IMR-90 (cell line): ENCODE data around the gene TSN. TPM values are rescaled to one million over a fixed set of nuclear protein-coding genes. Genes with fewer than 3 reads are reported as not detected.
A peak's percentile ranks its signal among the peaks of the same experiment; 100 is the strongest.

Experiments used
- ATAC-seq: fragments of 200-7000 bp; cut with Tn5 transposase; 2 replicates; pipeline ENCODE4 v1.9.1; 2020; ENCODE audit warnings: low read depth, mild to moderate bottlenecking, moderate library complexity
- BruUV-seq: library from RNA; stranded (reverse); fragments of 400-500 nt; replicated peaks from 2 replicates; lab custom pipeline; 2021; lab: Mats Ljungman, UMichigan
- CTCF ChIA-PET: fragments of 300-600 bp; formaldehyde crosslinking; extraction: SDS; loops from one replicate; lab custom pipeline; 2021; ENCODE audit warnings: antibody characterized with exemption; lab: Yijun Ruan, JAX
- POLR2A ChIA-PET: fragments of 300-600 bp; sonication (Branson Sonifier 250); formaldehyde crosslinking; loops from one replicate; lab custom pipeline; 2022; ENCODE audit warnings: antibody characterized with exemption; ENCODE audit not compliant: unreplicated experiment; lab: Charles Lee
- DNase-seq: peaks from one replicate; pipeline ENCODE4 v3.0.0; 2013
- H2AFZ ChIP-seq: replicated peaks from 2 replicates; pipeline ENCODE3; 2013; ENCODE audit warnings: low read length, mild to moderate bottlenecking; ENCODE audit not compliant: poor library complexity
- H2AK5ac ChIP-seq: 2 replicates; pipeline ENCODE4 v1.6.1; 2013; ENCODE audit warnings: low read depth, low read length, inconsistent platforms
- H2AK9ac ChIP-seq: replicated peaks from 2 replicates; pipeline ENCODE3; 2013; ENCODE audit warnings: mild to moderate bottlenecking, low read depth, low read length, moderate library complexity; ENCODE audit not compliant: poor library complexity
- H2BK120ac ChIP-seq: 2 replicates; pipeline ENCODE4 v1.6.1; 2013; ENCODE audit warnings: low read depth, low read length, inconsistent platforms
- H2BK15ac ChIP-seq: 3 replicates; pipeline ENCODE4 v1.6.1; 2013; ENCODE audit warnings: low read depth, low read length, inconsistent platforms
- H2BK20ac ChIP-seq: 2 replicates; pipeline ENCODE4 v1.6.1; 2013; ENCODE audit warnings: low read depth, mild to moderate bottlenecking, inconsistent platforms, low read length, moderate library complexity
- H2BK5ac ChIP-seq: 2 replicates; pipeline ENCODE4 v1.6.1; 2013; ENCODE audit warnings: mild to moderate bottlenecking, low read depth, low read length, inconsistent platforms; ENCODE audit not compliant: poor library complexity, severe bottlenecking
- H3K14ac ChIP-seq: replicated peaks from 2 replicates; pipeline ENCODE4 v1.6.1; 2013; ENCODE audit warnings: low read depth, low read length, inconsistent platforms
- H3K18ac ChIP-seq: 2 replicates; pipeline ENCODE4 v1.6.1; 2013; ENCODE audit warnings: low read depth, low read length, control low read depth
- H3K23ac ChIP-seq: 2 replicates; pipeline ENCODE4 v1.6.1; 2013; ENCODE audit warnings: low read depth, low read length, inconsistent platforms
- H3K27ac ChIP-seq: 2 replicates; pipeline ENCODE4 v1.5.1; 2013; ENCODE audit warnings: mild to moderate bottlenecking, control low read depth, low read length; ENCODE audit not compliant: insufficient read depth
- H3K27me3 ChIP-seq: 2 replicates; pipeline ENCODE4 v1.6.1; 2013; ENCODE audit warnings: low read length; ENCODE audit not compliant: control insufficient read depth, insufficient read depth
- H3K36me3 ChIP-seq: 2 replicates; pipeline ENCODE4 v1.6.1; 2013; ENCODE audit warnings: low read length, mixed read lengths; ENCODE audit not compliant: control insufficient read depth, insufficient read depth
- H3K4ac ChIP-seq: 2 replicates; pipeline ENCODE4 v1.6.1; 2013; ENCODE audit warnings: low read depth, low read length, inconsistent platforms
- H3K4me1 ChIP-seq: 2 replicates; pipeline ENCODE4 v1.6.1; 2013; ENCODE audit warnings: low read length, mixed read lengths; ENCODE audit not compliant: control insufficient read depth, insufficient read depth
- H3K4me2 ChIP-seq: 2 replicates; pipeline ENCODE4 v1.6.1; 2013; ENCODE audit warnings: low read depth, mild to moderate bottlenecking, control low read depth, low read length, moderate library complexity
- H3K4me3 ChIP-seq: 2 replicates; pipeline ENCODE4 v1.5.1; 2013; ENCODE audit warnings: low read depth, mild to moderate bottlenecking, control low read depth, low read length, moderate library complexity; ENCODE audit not compliant: insufficient read depth
- H3K56ac ChIP-seq: 2 replicates; pipeline ENCODE4 v1.6.1; 2013; ENCODE audit warnings: low read length, inconsistent platforms; ENCODE audit not compliant: insufficient read depth; ENCODE audit errors: extremely low read depth
- H3K79me1 ChIP-seq, 2 experiments: 2 replicates each; pipeline ENCODE4 v1.6.1; 2013; ENCODE audit warnings: low read length in 2 of 2, inconsistent platforms in 1 of 2, low read depth in 1 of 2
- H3K9ac ChIP-seq: 2 replicates; pipeline ENCODE4 v1.6.1; 2013; ENCODE audit warnings: low read depth, low read length, control low read depth
- H3K9me1 ChIP-seq: 2 replicates; pipeline ENCODE4 v1.6.1; 2013; ENCODE audit warnings: low read length, inconsistent platforms; ENCODE audit not compliant: insufficient read depth
- H3K9me3 ChIP-seq: 2 replicates; pipeline ENCODE4 v1.6.1; 2013; ENCODE audit warnings: low read length; ENCODE audit not compliant: control insufficient read depth, insufficient read depth
- H4K20me1 ChIP-seq: 2 replicates; pipeline ENCODE4 v1.6.1; 2013; ENCODE audit warnings: low read length, inconsistent platforms; ENCODE audit not compliant: insufficient read depth
- H4K5ac ChIP-seq: 2 replicates; pipeline ENCODE4 v1.6.1; 2013; ENCODE audit warnings: mild to moderate bottlenecking, low read depth, low read length, control low read depth
- H4K8ac ChIP-seq, 2 experiments: 2 replicates each; pipeline ENCODE4 v1.6.1; 2013; ENCODE audit warnings: low read depth in 2 of 2, low read length in 2 of 2, control low read depth in 1 of 2, inconsistent platforms in 1 of 2
- H4K91ac ChIP-seq: 2 replicates; pipeline ENCODE4 v1.6.1; 2013; ENCODE audit warnings: low read depth, low read length, inconsistent platforms; ENCODE audit not compliant: insufficient read depth
- CEBPB ChIP-seq: IDR thresholded peaks from 2 replicates; pipeline ENCODE4 v1.6.1; 2012; ENCODE audit warnings: low read depth, low read length, improper control_type of control experiment
- FOS ChIP-seq: fragments of 150-350 bp; IDR thresholded peaks from 2 replicates; pipeline ENCODE4 v1.6.1; 2016; ENCODE audit warnings: low read depth, low read length
- MAFK ChIP-seq: IDR thresholded peaks from 2 replicates; pipeline ENCODE4 v1.6.1; 2012; ENCODE audit warnings: low read depth, low read length, improper control_type of control experiment
- MAZ ChIP-seq: IDR thresholded peaks from 2 replicates; pipeline ENCODE4 v1.6.1; 2012; ENCODE audit warnings: low read depth, mild to moderate bottlenecking, low read length, improper control_type of control experiment, moderate library complexity, borderline replicate concordance
- NFE2L2 ChIP-seq: fragments of 150-350 bp; IDR thresholded peaks from 2 replicates; pipeline ENCODE4 v1.6.1; 2016; ENCODE audit warnings: low read depth, mild to moderate bottlenecking, low read length
- POLR2A ChIP-seq: IDR thresholded peaks from 2 replicates; pipeline ENCODE4 v1.6.1; 2012; ENCODE audit warnings: mild to moderate bottlenecking, low read depth, low read length
- RCOR1 ChIP-seq: IDR thresholded peaks from 2 replicates; pipeline ENCODE4 v1.6.1; 2012; ENCODE audit warnings: mild to moderate bottlenecking, low read length, improper control_type of control experiment; ENCODE audit not compliant: insufficient replicate concordance
- RFX5 ChIP-seq: IDR thresholded peaks from 2 replicates; pipeline ENCODE4 v1.8.0; 2012; ENCODE audit warnings: low read depth, mild to moderate bottlenecking, low read length, moderate library complexity
- USF2 ChIP-seq: fragments of 150-350 bp; IDR thresholded peaks from 2 replicates; pipeline ENCODE4 v1.6.1; 2017; ENCODE audit warnings: mild to moderate bottlenecking, antibody characterized with exemption, low read length, low read depth
- WGBS, 2 experiments: methylation state at CpG; one replicate each; pipeline versions ENCODE4 v1.1.5 to v1.1.7; 2013; ENCODE audit warnings: missing lambda C conversion rate in 2 of 2; ENCODE audit not compliant: insufficient read length in 1 of 2; ENCODE audit errors: extremely low coverage in 2 of 2; 5-methylcytosine and 5-hydroxymethylcytosine counted together
- dilution Hi-C: fragments of 300-500 bp; cut with HindIII; formaldehyde crosslinking; loops from one replicate; pipeline ENCODE4 v1.14.3; 2018; ENCODE audit warnings: low sequenced_read_pairs; ENCODE audit not compliant: unreplicated experiment
- in situ Hi-C: fragments of 300-500 bp; cut with MboI; formaldehyde crosslinking; loops from 3 replicates; pipeline ENCODE4 v1.14.3; 2019; ENCODE audit warnings: low sequenced_read_pairs, inconsistent platforms, mixed read lengths
- intact Hi-C: fragments of 100-400 bp; cut with micrococcal nuclease; formaldehyde crosslinking; loops from 2 replicates; pipeline ENCODE4 v1.10.0; 2022
- polyA plus RNA-seq, 3 experiments: library from polyadenylated mRNA; depleted of rRNA; stranded (reverse); fragments of >200 nt; gene quantifications; 2 replicates each; pipeline ENCODE4 v1.2.3, GENCODE V29; 2012; ENCODE audit warnings: low replicate concordance in 1 of 3
- total RNA-seq: library from RNA; depleted of rRNA; stranded (reverse); fragments of >200 nt; gene quantifications from 2 replicates; pipeline ENCODE4 v1.2.3, GENCODE V29; 2012

Gene TSN
- total and polyA plus RNA-seq, 2 of the 4 experiments (the other 2 are of a cell fraction): 31.0 to 56.3 TPM

- Histone ChIP-seq H3K27me3 (peaks cover 11% of the 10 kb centered on the region), H2AFZ (no peak overlapping the region), H3K4me2 (no peak overlapping the region), H3K9me3 (no peaks in the 10 kb centered on the region), H3K79me1 (no peaks in the 10 kb centered on the region), H3K4me1 (no peaks in the 10 kb centered on the region), H2BK120ac (no peak overlapping the region), H3K27ac (no peak overlapping the region), H4K5ac (no peak overlapping the region), H3K14ac (no peak overlapping the region), H4K20me1 (no peaks in the 10 kb centered on the region), H2BK20ac (no peak overlapping the region), H3K23ac (no peak overlapping the region), H2AK9ac (no peak overlapping the region), H4K91ac (no peak overlapping the region), H3K9me1 (no peaks in the 10 kb centered on the region), H2AK5ac (no peak overlapping the region), H3K4me3 (no peak overlapping the region), H3K56ac (no peak overlapping the region), H2BK5ac (no peak overlapping the region), H3K36me3 (no peaks in the 10 kb centered on the region), H3K4ac (no peak overlapping the region), H3K18ac (no peak overlapping the region), H3K9ac (no peak overlapping the region), H2BK15ac (no peak overlapping the region), H4K8ac (no peak overlapping the region)
- intact Hi-C loops (no loop called here), dilution Hi-C loops (no loop called here), in situ Hi-C loops (loop anchor here (25.0 kb wide), 1 partner anchor 658 kb away; no protein-coding TSS in a partner anchor)
- DNase-seq (peak; percentile 32), ATAC-seq (no peak)
- TF ChIP-seq CEBPB (no peak), RCOR1 (no peak), RFX5 (no peak), MAZ (no peak), FOS (no peak), POLR2A (no peak), MAFK (no peak), USF2 (no peak), NFE2L2 (no peak)
- POLR2A ChIA-PET: interaction anchor here (0.6 kb wide), 1 partner anchor 68 kb away, joined by 5 read pairs; the partner anchor contains the start of gene NIFK
- WGBS, 2 experiments: 0% methylated on average over 1 of the region's 5 CpGs; no CpG with 5 or more reads in 1 of the 2 experiments
- BruUV-seq: no TSS peak
- CTCF ChIA-PET: no interaction called here
Observed at GRCh38 chr2:121804340-121804739, 48.9 kb downstream of the TSN start.
